Astrocyte of the spinal cord (primary cell): ENCODE data around the gene GALNT2.
A peak's percentile ranks its signal among the peaks of the same experiment; 100 is the strongest.

Source experiments
- DNase-seq: peaks from one replicate; pipeline ENCODE4 v3.0.0; 2011; ENCODE audit warnings: low read depth, low spot score
- H3K4me3 ChIP-seq: 2 replicates; pipeline ENCODE4 v1.5.1; 2011; ENCODE audit warnings: low read depth, mild to moderate bottlenecking, low read length, moderate library complexity
- in situ Hi-C: cut with HindIII; loops from 2 replicates; pipeline ENCODE4 v1.10.0; 2017; ENCODE audit warnings: low sequenced_read_pairs
- TF ChIP-seq, protein P1 (sequence below): IDR thresholded peaks from 2 replicates; pipeline ENCODE4 v1.5.1; 2012; ENCODE audit warnings: low read depth, mild to moderate bottlenecking, low read length, inconsistent platforms

Gene GALNT2

DNA sequence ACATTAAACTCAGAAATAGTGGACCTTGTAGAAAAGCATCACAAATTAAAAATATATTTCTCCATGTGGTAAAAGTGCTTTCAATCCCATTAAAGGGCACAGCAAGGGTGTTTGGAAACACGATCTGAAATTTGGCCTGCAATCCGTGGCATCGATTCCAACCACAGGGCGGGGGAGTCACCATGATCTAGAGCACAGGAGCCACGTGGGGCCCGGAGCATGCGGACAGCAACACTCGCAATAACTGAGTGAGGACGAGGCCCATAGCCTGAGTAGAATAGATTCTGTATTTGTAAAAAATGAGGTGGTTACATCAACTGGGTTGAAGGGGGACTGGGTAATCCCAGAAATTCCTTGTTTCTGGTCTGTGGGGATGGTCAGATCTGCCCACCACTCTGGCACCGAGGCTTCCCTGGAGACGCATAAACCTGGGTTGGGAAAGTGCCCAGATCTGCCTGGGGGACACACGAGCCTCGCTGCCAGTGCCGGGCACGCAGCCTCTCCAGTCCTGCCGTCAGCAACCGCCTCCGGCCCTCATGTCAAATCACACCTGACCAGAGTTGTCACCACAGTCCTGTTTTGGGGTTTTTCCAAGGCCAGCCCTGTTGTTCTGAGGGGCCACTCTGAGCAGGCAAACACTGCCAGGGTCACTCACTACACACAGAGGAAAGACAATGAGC lies 254.8 kb downstream of the GALNT2 start:
- no peak overlapping the region for H3K4me3 ChIP-seq
- in situ Hi-C loops, result no loop called here
- DNase-seq, result no peak
- TF ChIP-seq, protein P1, sequence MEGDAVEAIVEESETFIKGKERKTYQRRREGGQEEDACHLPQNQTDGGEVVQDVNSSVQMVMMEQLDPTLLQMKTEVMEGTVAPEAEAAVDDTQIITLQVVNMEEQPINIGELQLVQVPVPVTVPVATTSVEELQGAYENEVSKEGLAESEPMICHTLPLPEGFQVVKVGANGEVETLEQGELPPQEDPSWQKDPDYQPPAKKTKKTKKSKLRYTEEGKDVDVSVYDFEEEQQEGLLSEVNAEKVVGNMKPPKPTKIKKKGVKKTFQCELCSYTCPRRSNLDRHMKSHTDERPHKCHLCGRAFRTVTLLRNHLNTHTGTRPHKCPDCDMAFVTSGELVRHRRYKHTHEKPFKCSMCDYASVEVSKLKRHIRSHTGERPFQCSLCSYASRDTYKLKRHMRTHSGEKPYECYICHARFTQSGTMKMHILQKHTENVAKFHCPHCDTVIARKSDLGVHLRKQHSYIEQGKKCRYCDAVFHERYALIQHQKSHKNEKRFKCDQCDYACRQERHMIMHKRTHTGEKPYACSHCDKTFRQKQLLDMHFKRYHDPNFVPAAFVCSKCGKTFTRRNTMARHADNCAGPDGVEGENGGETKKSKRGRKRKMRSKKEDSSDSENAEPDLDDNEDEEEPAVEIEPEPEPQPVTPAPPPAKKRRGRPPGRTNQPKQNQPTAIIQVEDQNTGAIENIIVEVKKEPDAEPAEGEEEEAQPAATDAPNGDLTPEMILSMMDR, result no peak

DNA sequence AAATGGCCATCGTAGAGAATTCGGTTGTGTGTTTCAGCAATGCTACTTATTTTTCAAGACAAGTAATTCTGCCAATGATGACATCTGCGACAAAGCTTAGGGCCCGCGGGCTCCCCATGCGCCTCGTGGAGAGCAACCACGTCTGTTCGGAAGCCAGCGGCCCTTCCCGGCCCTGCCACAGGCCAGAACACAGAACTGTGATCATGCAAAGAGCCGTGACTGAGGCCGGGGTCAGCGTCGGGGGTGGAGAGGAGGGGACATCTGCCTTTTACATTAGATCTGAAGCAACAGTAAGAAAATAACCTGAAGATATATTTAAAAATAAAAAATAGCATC lies 255.4 kb downstream of the GALNT2 start:
- DNase-seq, result no peak
- TF ChIP-seq, protein P1, result no peak
- H3K4me3 ChIP-seq, result no peak overlapping the region
- in situ Hi-C loops, result no loop called here

DNA sequence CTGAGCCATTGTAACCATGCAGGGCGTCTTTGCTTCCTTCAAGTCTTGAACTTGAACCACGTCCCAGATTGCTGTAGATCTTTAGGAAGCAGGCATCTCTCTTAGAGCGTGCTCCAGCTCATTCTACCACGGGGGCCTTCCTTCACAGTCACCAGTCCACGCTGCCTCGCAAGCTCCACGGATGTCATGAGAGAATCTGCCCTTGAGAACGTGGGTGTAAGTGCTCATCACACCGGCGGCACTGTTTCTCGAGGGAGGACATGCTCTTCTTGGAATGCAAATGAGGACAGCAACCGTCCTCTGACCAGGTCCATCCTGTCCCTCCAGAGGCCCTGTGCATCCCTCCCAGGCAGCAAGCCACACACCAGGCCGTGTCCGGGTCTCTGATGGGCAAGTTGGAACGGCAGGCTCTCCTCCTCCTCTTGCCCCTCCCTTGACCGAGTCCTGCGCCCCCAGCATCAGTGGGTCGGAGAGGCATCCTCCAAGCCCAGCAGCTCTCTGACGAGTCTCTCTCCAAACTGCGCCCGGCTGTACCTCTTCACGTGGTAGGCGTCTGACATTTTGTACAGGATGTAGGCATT lies 256.0 kb downstream of the GALNT2 start:
- H3K4me3 ChIP-seq, result no peak overlapping the region
- TF ChIP-seq, protein P1, result no peak
- DNase-seq, result no peak
- in situ Hi-C loops, result no loop called here

DNA sequence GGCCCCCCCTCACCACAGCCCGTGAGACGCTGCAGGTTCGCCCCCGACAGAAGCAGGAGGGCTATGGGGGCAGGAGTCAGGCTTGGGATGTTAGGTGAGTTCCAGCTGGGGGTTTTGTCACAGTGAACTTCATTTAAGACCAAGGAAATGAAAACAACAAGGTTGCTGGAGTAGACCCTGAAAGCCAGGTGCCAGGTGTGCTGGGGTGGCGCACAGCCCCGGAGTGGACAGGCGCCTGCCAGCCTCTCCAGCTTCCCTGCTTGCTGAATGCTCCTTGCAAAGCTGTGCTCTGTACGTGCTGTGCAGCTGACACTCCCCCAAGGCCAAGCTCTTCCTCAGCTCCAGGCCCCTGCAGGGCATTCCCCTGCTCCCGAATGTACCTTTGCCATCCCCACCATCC lies 256.6 kb downstream of the GALNT2 start:
- no peak for DNase-seq
- in situ Hi-C loops, result no loop called here
- no peak overlapping the region for H3K4me3 ChIP-seq
- TF ChIP-seq, protein P1, result no peak

DNA sequence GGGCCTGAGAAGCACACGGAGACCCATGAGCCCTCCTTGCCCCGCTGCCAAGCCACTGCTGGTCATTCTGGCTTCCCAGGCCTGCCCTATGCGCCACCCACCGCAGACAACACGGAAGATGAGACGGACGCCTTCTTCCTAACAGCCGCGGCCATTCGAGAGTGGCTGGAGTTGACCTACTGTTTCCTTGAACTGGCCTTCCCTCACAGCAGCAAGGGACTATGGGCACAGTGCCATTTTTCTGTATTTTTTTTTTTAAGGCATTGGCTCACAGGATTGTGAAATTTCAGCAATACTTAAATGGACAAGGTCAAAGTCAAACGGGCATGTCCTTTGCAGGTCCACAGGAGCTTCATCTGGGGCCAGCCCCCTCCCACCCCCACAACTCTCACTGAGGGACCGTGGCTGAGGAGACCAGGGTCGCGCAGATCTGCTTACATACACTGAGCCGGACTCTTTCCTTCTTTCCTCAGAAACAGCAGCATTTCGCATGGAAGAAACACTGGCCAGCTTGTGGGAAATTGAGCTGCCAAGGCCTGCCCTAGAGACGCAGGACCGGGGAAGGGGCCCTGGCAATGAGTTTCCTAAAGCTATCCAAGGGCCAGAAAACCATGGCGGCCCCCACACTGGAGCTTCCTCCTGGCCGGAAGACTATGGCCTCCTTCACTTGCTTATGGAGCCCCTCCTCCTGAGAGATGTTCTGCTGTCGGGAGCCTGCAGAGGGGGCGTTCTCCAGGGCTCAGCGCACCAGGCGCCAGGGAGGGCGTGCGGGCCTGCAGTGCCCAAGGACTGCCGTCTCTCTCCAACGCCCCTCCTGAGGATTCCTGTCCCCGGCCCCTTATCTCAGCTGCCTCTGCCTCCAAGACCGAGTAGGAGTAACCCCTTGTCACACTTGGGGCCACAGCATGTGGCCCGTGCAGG lies 260.2 kb downstream of the GALNT2 start:
- TF ChIP-seq, protein P1, result no peak
- no peak overlapping the region for H3K4me3 ChIP-seq
- DNase-seq, result no peak
- in situ Hi-C loops, result no loop called here

DNA sequence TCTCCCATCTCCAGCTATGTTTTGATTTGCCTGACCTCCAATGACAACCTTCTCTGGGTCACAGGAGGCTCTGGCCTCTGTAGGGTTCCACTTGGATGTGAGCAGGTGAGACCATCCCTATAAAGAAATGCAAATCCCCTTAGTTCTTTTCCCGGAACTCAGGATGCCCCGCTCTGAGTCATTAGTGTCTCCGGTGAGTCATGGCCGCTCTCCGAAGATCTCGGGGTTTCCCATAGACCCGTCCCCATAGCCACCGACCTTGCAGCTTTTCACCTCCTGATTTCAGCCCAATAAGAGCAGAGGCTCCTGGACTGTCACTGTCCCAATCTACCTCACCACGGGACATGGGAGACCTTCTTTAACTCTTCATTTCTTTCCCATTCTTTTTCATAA lies 260.9 kb downstream of the GALNT2 start:
- TF ChIP-seq, protein P1, result no peak
- DNase-seq, result peak; percentile 7
- H3K4me3 ChIP-seq, result no peak overlapping the region
- in situ Hi-C loops, result no loop called here
